BLaER1 treated with 17β-estradiol and CSF1 and Interleukin-3, amounts not matched to agents 10 nM and 100 nM (cell line): ENCODE results near the gene SARDH.
A peak's percentile ranks its signal among the peaks of the same experiment; 100 is the strongest.

Experiments
- H3K27ac ChIP-seq, 11 experiments: shearing (Covaris generic); formaldehyde crosslinking; 2 replicates each; pipeline ENCODE4 v1.8.1; 2022
- H3K27me3 ChIP-seq, 11 experiments: shearing (Covaris generic); formaldehyde crosslinking; 2 replicates each; pipeline ENCODE4 v1.8.1; 2022
- H3K36me3 ChIP-seq, 11 experiments: shearing (Covaris generic); formaldehyde crosslinking; 2 replicates each; pipeline ENCODE4 v1.8.1; 2022
- H3K4me1 ChIP-seq, 10 experiments: shearing (Covaris generic); formaldehyde crosslinking; 2 replicates each; pipeline ENCODE4 v1.8.1; 2022
- H3K4me2 ChIP-seq, 11 experiments: shearing (Covaris generic); formaldehyde crosslinking; 2 replicates each; pipeline ENCODE4 v1.8.1; 2022
- H3K4me3 ChIP-seq, 10 experiments: shearing (Covaris generic); formaldehyde crosslinking; 2 replicates each; pipeline ENCODE4 v1.8.1; 2022
- H3K9ac ChIP-seq, 11 experiments: shearing (Covaris generic); formaldehyde crosslinking; 2 replicates each; pipeline ENCODE4 v1.8.1; 2022
- H3K9me3 ChIP-seq, 11 experiments: shearing (Covaris generic); formaldehyde crosslinking; replicated peaks in 1 of 11; 2 replicates each; pipeline ENCODE4 v1.8.1; 2022
- H4K20me1 ChIP-seq, 11 experiments: shearing (Covaris generic); formaldehyde crosslinking; 2 replicates each; pipeline ENCODE4 v1.8.1; 2022
- Cebpa-rat ChIP-seq, 11 experiments: shearing (Covaris generic); IDR thresholded peaks; 2 replicates each; pipeline ENCODE4 v1.8.1; 2022

SARDH gene

GRCh38 chr9:133636902-133637301 lies 101.2 kb downstream of the SARDH start:
- no peak overlapping the region for H3K27ac ChIP-seq
- H4K20me1 ChIP-seq, result peaks cover 0 to 31% (median 0%) of the 10 kb centered on the region in 11 experiments; a peak in 5 of 22 replicates
- H3K36me3 ChIP-seq, result no peaks in the 10 kb centered on the region
- no peak overlapping the region for H3K4me3 ChIP-seq
- peaks cover 17 to 65% (median 44%) of the 10 kb centered on the region in 10 experiments for H3K4me1 ChIP-seq
- no peak overlapping the region for H3K9ac ChIP-seq
- H3K9me3 ChIP-seq, result no peaks in the 10 kb centered on the region
- peak overlapping the region in 3 of 11 experiments; percentile 53 to 59 (median 58); a peak in 7 of 22 replicates for H3K4me2 ChIP-seq
- no peak for TF ChIP-seq Cebpa-rat (IDR thresholded peaks at IDR 0.05)
- H3K27me3 ChIP-seq, result peaks cover 0 to 15% (median 0%) of the 10 kb centered on the region in 11 experiments; a peak in 3 of 22 replicates

- H3K4me1 ChIP-seq, result peaks cover 17 to 65% (median 44%) of the 10 kb centered on the region in 10 experiments
- H3K36me3 ChIP-seq, result no peaks in the 10 kb centered on the region
- H3K9ac ChIP-seq, result no peak within 1 kb of the TSS
- no peaks in the 10 kb centered on the region for H3K9me3 ChIP-seq
- peaks cover 0 to 15% (median 0%) of the 10 kb centered on the region in 11 experiments; a peak in 3 of 22 replicates for H3K27me3 ChIP-seq
- peak within 1 kb of the TSS in 10 of 11 experiments; percentile 7 to 97 (median 82); a peak in 17 of 22 replicates for H3K4me2 ChIP-seq
- no peak within 1 kb of the TSS for H3K4me3 ChIP-seq
- TF ChIP-seq Cebpa-rat (IDR thresholded peaks at IDR 0.05), result no peak
- H4K20me1 ChIP-seq, result peaks cover 0 to 26% (median 0%) of the 10 kb centered on the region in 11 experiments; a peak in 5 of 22 replicates
- H3K27ac ChIP-seq, result no peak within 1 kb of the TSS
These were observed 102.3 kb downstream of the SARDH start, which contains the start of gene DBH for GRCh38 chr9:133635533-133636531. DBH (plus strand) TSS chr9:133636363; CDS start chr9:133636372, 9 bp downstream.

- H4K20me1 ChIP-seq, result peaks cover 0 to 26% (median 0%) of the 10 kb centered on the region in 11 experiments; a peak in 5 of 22 replicates
- peaks cover 0 to 15% (median 0%) of the 10 kb centered on the region in 11 experiments; a peak in 3 of 22 replicates for H3K27me3 ChIP-seq
- no peaks in the 10 kb centered on the region for H3K36me3 ChIP-seq
- no peaks in the 10 kb centered on the region for H3K9me3 ChIP-seq
- peak overlapping the region in 10 of 11 experiments; percentile 7 to 97 (median 82); a peak in 19 of 22 replicates for H3K4me2 ChIP-seq
- H3K9ac ChIP-seq, result 0 out of 22 replicates have a peak overlapping the region, but pooled peaks of 1 of the 11 experiments have one; percentile 26
- no peak overlapping the region for H3K27ac ChIP-seq
- H3K4me3 ChIP-seq, result no peak overlapping the region
- H3K4me1 ChIP-seq, result peaks cover 17 to 65% (median 44%) of the 10 kb centered on the region in 10 experiments
- no peak for TF ChIP-seq Cebpa-rat (IDR thresholded peaks at IDR 0.05)
These were observed 103.1 kb downstream of the SARDH start for GRCh38 chr9:133635098-133635497.

DNA sequence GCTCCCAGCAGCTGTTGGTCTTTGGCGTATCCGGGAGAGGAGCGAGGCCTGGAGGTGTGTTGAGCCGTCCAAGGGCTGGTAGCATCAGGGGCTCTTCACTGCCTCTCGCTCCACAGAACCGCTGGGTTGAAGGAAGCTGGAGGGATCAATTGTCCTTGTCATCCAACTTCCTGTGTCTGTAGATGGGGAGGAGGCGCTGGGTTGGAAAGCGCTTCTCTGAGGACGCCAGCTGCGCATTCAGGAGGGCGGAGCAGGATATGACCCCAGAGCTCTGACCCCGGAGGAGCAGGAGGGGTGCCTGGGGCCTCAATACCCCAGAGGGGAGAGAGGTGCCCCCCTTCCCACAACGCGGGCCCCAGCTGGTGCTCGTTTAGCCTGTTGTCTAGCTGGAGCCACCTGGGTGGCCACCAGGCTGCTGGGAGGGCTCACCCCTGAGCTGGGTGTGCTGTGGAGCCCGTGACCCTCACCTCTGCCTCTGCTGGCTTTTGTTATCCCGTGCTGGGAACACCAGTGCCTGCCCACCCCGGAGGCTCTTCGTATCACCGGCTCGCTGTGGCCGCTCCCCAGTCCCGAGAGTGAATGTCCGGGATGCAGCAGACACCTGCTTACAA lies 104.0 kb downstream of the SARDH start:
- peaks cover 17 to 65% (median 44%) of the 10 kb centered on the region in 10 experiments for H3K4me1 ChIP-seq
- H3K4me2 ChIP-seq, result peak overlapping the region; percentile 59 to 97 (median 82)
- peak overlapping the region in 2 of 11 experiments; percentile 15 to 21; a peak in 4 of 22 replicates for H3K27ac ChIP-seq
- TF ChIP-seq Cebpa-rat (IDR thresholded peaks at IDR 0.05), result no peak
- peaks cover 0 to 15% (median 0%) of the 10 kb centered on the region in 11 experiments; a peak in 3 of 22 replicates for H3K27me3 ChIP-seq
- no peaks in the 10 kb centered on the region for H3K36me3 ChIP-seq
- no peaks in the 10 kb centered on the region for H3K9me3 ChIP-seq
- H4K20me1 ChIP-seq, result peaks cover 0 to 19% (median 0%) of the 10 kb centered on the region in 11 experiments; a peak in 5 of 22 replicates
- H3K9ac ChIP-seq, result peak overlapping the region in 2 of 11 experiments; percentile 25 to 26; a peak in 4 of 22 replicates
- H3K4me3 ChIP-seq, result no peak overlapping the region

DNA sequence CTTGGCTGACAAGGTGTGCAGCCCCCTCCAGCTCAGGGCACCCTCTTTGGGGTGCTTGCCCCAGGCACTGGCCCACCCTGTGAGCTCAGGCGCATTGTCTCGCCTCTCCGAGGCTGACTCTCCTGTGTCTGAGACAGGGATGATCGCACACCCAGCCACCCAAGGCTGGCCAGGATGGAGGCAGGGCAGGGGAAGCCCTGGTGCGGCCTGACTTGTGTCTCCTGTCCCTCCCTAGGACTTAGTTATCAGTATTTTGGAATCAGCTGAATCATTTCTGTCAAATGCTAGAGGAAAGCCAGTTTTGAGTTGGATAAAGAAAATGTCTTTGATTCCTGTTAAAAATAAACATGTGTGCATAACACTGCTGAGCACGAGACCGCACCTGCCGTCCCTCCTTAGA lies 104.5 kb downstream of the SARDH start:
- H3K4me1 ChIP-seq, result peaks cover 17 to 63% (median 42%) of the 10 kb centered on the region in 10 experiments
- peak overlapping the region; percentile 59 to 97 (median 82) for H3K4me2 ChIP-seq
- H4K20me1 ChIP-seq, result peaks cover 0 to 18% (median 0%) of the 10 kb centered on the region in 11 experiments; a peak in 5 of 22 replicates
- no peaks in the 10 kb centered on the region for H3K36me3 ChIP-seq
- H3K9ac ChIP-seq, result peak overlapping the region in 3 of 11 experiments; percentile 25 to 30 (median 26); a peak in 4 of 22 replicates
- no peak overlapping the region for H3K4me3 ChIP-seq
- no peaks in the 10 kb centered on the region for H3K9me3 ChIP-seq
- TF ChIP-seq Cebpa-rat (IDR thresholded peaks at IDR 0.05), result no peak
- H3K27me3 ChIP-seq, result peaks cover 0 to 15% (median 0%) of the 10 kb centered on the region in 11 experiments; a peak in 3 of 22 replicates
- H3K27ac ChIP-seq, result peak overlapping the region in 3 of 11 experiments; percentile 15 to 43 (median 21); a peak in 3 of 22 replicates

- Histone ChIP-seq H3K36me3 (no peaks in the 10 kb centered on the region), H3K4me2 (peak overlapping the region in 9 of 11 experiments; percentile 59 to 97 (median 83); a peak in 18 of 22 replicates), H3K27me3 (peaks cover 0 to 15% (median 0%) of the 10 kb centered on the region in 11 experiments; a peak in 3 of 22 replicates), H4K20me1 (peaks cover 0 to 18% (median 0%) of the 10 kb centered on the region in 11 experiments; a peak in 4 of 22 replicates), H3K9me3 (no peaks in the 10 kb centered on the region), H3K4me3 (no peak overlapping the region), H3K4me1 (peaks cover 17 to 56% (median 39%) of the 10 kb centered on the region in 10 experiments), H3K27ac (peak overlapping the region in 3 of 11 experiments; percentile 15 to 43 (median 21); a peak in 2 of 22 replicates), H3K9ac (0 out of 22 replicates have a peak overlapping the region, but pooled peaks of 4 of the 11 experiments have one; percentile 4 to 30 (median 22))
- no peak for TF ChIP-seq Cebpa-rat (IDR thresholded peaks at IDR 0.05)
These were observed 105.1 kb downstream of the SARDH start for GRCh38 chr9:133632806-133633680.

- no peaks in the 10 kb centered on the region for H3K36me3 ChIP-seq
- no peak overlapping the region for H3K27ac ChIP-seq
- peaks cover 0 to 16% (median 0%) of the 10 kb centered on the region in 11 experiments; a peak in 4 of 22 replicates for H4K20me1 ChIP-seq
- no peak overlapping the region for H3K9ac ChIP-seq
- H3K9me3 ChIP-seq, result peaks cover 10 to 18% (median 15%) of the 10 kb centered on the region in 11 experiments
- no peak overlapping the region for H3K4me3 ChIP-seq
- no peak for TF ChIP-seq Cebpa-rat (IDR thresholded peaks at IDR 0.05)
- peaks cover 17 to 39% (median 34%) of the 10 kb centered on the region in 10 experiments for H3K4me1 ChIP-seq
- H3K27me3 ChIP-seq, result peaks cover 0 to 10% (median 0%) of the 10 kb centered on the region in 11 experiments; a peak in 3 of 22 replicates
- no peak overlapping the region for H3K4me2 ChIP-seq
These were observed 107.0 kb downstream of the SARDH start for GRCh38 chr9:133631111-133631510.
